GM06990 (cell line): ENCODE measurements around the gene VOPP1.
A peak's percentile ranks its signal among the peaks of the same experiment; 100 is the strongest.

Source experiments
- DNase-seq: peaks from one replicate; pipeline ENCODE4 v3.0.0-alpha.2; 2011; ENCODE audit not compliant: insufficient read length; ENCODE audit errors: extremely low read depth
- H3K27me3 ChIP-seq: replicated peaks from 2 replicates; pipeline ENCODE4 v1.6.0; 2011; ENCODE audit warnings: low read length; ENCODE audit not compliant: control insufficient read depth, insufficient read depth
- H3K36me3 ChIP-seq: 2 replicates; pipeline ENCODE4 v1.5.1; 2011; ENCODE audit warnings: low read length; ENCODE audit not compliant: control insufficient read depth, insufficient read depth
- H3K4me3 ChIP-seq: replicated peaks from 2 replicates; pipeline ENCODE4 v1.5.1; 2011; ENCODE audit warnings: low read depth, mild to moderate bottlenecking, control low read depth, low read length
- TF ChIP-seq, protein P1 (sequence below): IDR thresholded peaks from 2 replicates; pipeline ENCODE4 v1.5.1; 2011; ENCODE audit warnings: low read length, control low read depth, mild to moderate bottlenecking, inconsistent platforms; ENCODE audit not compliant: insufficient read depth, poor library complexity, severe bottlenecking

The VOPP1 gene

DNA sequence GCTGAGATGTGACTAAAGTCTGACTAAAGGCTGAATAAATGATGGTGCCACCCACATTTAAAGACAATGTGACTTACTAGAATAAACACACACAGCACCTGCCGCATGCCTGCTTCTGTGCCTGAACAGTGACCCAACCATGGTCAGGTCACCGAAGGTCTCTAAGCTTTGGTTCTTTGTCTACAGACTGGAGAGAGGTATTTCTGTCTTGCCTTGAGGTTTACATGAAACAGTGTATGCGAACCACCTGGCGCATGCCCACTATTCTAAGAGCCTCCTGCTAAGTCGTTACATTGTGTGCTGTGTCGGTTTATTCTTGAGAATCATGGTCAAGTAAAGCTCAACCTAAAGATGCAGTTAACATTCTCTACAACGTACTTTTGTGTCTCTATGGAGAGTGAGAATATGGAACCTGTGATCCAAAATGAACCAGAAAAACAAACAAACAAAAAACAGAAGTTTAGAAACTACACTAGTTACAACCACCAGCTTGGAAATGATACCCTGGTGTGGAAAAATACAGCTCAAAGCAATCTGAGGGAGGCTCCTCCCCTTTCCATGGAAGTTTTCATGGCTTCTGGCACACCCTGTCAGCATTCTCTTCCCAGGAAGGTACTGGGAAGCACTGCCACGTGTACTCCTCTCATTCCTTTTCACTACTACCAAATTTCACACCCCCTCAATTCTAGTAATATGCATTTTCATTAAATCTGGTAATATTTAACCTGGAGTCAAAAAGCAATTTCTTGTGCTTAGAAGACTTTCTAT is 40.0 kb downstream of the VOPP1 start:
- Histone ChIP-seq H3K27me3 (no peaks in the 10 kb centered on the region), H3K4me3 (no peak overlapping the region), H3K36me3 (peaks cover 5% of the 10 kb centered on the region)
- DNase-seq: no peak
- TF ChIP-seq, protein P1, sequence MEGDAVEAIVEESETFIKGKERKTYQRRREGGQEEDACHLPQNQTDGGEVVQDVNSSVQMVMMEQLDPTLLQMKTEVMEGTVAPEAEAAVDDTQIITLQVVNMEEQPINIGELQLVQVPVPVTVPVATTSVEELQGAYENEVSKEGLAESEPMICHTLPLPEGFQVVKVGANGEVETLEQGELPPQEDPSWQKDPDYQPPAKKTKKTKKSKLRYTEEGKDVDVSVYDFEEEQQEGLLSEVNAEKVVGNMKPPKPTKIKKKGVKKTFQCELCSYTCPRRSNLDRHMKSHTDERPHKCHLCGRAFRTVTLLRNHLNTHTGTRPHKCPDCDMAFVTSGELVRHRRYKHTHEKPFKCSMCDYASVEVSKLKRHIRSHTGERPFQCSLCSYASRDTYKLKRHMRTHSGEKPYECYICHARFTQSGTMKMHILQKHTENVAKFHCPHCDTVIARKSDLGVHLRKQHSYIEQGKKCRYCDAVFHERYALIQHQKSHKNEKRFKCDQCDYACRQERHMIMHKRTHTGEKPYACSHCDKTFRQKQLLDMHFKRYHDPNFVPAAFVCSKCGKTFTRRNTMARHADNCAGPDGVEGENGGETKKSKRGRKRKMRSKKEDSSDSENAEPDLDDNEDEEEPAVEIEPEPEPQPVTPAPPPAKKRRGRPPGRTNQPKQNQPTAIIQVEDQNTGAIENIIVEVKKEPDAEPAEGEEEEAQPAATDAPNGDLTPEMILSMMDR: no peak

DNA sequence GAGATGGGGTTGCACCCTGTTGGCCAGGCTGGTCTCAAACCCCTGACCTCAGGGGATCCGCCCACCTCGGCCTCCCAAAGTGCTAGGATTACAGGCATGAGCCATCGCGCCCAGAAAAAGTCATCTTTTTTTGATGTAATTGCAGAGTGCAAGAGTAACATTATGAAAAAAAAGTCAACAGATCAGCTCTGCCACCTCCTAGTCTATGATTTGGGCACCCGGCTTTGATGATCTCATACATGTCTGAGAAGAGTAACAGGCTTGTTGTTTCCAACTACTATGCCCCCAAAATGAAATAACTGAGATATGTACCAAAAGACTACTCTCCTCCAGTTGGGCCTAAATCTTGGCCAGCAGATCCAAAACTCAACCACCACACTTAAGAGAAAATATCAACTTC is 40.8 kb downstream of the VOPP1 start:
- Histone ChIP-seq H3K27me3 (no peaks in the 10 kb centered on the region), H3K4me3 (no peak overlapping the region), H3K36me3 (no peaks in the 10 kb centered on the region)
- no peak for DNase-seq
- TF ChIP-seq, protein P1: no peak

DNA sequence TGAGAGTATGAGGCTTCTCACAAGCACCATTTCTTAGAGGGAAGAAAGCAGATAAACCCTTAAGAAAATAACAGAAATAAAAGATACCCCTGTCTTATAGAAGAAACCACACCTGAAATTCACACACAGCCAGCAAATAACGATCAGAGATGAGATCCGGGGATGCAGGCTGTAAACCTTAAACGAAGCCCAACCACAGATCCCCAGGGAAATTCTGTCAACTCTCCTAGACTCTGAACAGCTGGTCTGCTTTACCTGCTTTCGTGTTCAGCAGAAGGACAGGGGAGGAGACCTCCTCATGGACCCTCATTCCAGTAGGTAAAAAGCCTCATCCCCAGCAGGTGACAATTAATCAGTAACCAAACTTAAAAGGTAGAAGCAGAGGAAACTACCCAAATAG is 45.0 kb downstream of the VOPP1 start:
- TF ChIP-seq, protein P1: no peak
- Histone ChIP-seq H3K27me3 (no peaks in the 10 kb centered on the region), H3K4me3 (no peak overlapping the region), H3K36me3 (peaks cover 4% of the 10 kb centered on the region)
- DNase-seq: no peak

DNA sequence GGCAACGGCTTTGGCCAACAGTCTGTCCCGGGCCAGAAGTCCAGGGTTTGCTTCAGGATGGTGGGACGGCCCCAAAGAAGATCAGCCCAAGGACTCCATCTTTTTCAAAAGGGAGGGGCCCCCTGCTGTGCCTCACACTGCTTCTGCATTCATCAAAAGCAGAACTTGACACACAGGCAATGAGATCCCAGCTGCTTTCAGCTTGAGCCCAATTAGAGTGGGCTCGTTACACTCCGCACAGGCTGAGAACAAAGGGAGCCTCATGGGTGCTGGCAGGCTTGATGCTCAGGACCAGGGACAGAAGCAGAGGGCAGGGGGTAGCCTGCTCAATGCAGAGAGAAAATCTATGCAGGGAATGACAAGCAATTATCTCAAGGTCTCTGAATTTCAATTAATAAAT is 45.5 kb downstream of the VOPP1 start:
- no peak overlapping the region for H3K4me3 ChIP-seq
- no peaks in the 10 kb centered on the region for H3K27me3 ChIP-seq
- H3K36me3 ChIP-seq: peaks cover 7% of the 10 kb centered on the region
- TF ChIP-seq, protein P1: no peak
- DNase-seq: peak; percentile 52

DNA sequence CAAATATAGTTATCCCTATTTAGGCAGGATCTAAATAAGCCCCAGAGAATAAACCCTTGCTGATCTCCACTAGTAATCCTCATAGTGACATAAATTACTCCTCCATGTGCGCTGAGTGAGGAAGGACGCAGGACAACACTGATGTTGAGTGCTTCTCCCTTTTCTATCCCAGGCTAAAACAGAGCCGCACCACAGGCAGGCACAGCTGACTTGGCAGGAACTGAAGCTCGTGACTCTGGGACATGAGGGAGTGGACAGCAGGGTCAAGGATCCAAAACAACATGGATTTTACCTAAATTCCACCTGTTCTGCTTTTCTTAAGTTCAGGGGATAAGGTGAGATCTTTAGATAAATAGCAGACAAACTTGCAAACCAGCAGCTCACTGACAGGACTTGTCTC is 46.0 kb downstream of the VOPP1 start:
- DNase-seq: no peak
- H3K27me3 ChIP-seq: no peaks in the 10 kb centered on the region
- H3K4me3 ChIP-seq: no peak overlapping the region
- peaks cover 7% of the 10 kb centered on the region for H3K36me3 ChIP-seq
- TF ChIP-seq, protein P1: no peak
